Left lung (tissue), 10 donors: Measurements from ENCODE around the gene LIMCH1. TPM values are rescaled to one million over a fixed set of nuclear protein-coding genes. Genes with fewer than 3 reads are reported as not detected.

Experiments used
- ATAC-seq: fragments of 200-7000 bp; cut with Tn5 transposase; one replicate; pipeline ENCODE4 v1.9.1; 2020; ENCODE audit warnings: moderate library complexity
- DNase-seq, 4 donors: peaks; one replicate each; pipeline ENCODE4 v3.0.0-alpha.2; 2013 to 2020
- H3K27ac ChIP-seq, 2 donors: fragments of 200-600 bp; sonication (generic) in 1 of 2; one replicate each; pipeline versions ENCODE4 v1.5.0 to v1.8.0; 2020 to 2021
- H3K27me3 ChIP-seq, 2 donors: fragments of 200-600 bp; sonication (generic) in 1 of 2; one replicate each; pipeline versions ENCODE4 v1.5.0 to v1.8.0; 2020 to 2021
- H3K36me3 ChIP-seq, 2 donors: fragments of 200-600 bp; sonication (generic) in 1 of 2; one replicate each; pipeline versions ENCODE4 v1.5.0 to v1.8.0; 2020 to 2021
- H3K4me1 ChIP-seq, 2 donors: fragments of 200-600 bp; one replicate each; pipeline ENCODE4 v1.8.0; 2021
- H3K4me3 ChIP-seq, 2 donors: fragments of 200-600 bp; sonication (generic) in 1 of 2; one replicate each; pipeline versions ENCODE4 v1.5.0 to v1.8.0; 2020 to 2021; ENCODE audit warnings: mild to moderate bottlenecking in 1 of 2
- H3K9me3 ChIP-seq, 2 donors: fragments of 200-600 bp; sonication (generic) in 1 of 2; one replicate each; pipeline versions ENCODE4 v1.5.0 to v1.8.0; 2020 to 2021
- CTCF ChIP-seq, 2 donors: fragments of 200-600 bp; sonication (generic) in 1 of 2; IDR thresholded peaks; one replicate each; pipeline versions ENCODE4 v1.5.0 to v1.8.0; 2021; ENCODE audit warnings: antibody characterized with exemption in 2 of 2
- intact Hi-C, 2 donors: fragments of 100-400 bp; cut with DNase I; formaldehyde crosslinking; loops; one replicate each; pipeline versions ENCODE4 v1.11.2 to v1.14.2; 2022
- polyA plus RNA-seq, 6 donors: library from polyadenylated mRNA; unstranded; fragments of 120-200 nt; gene quantifications; one replicate each; pipeline ENCODE4 v1.2.1, GENCODE V29; 2013; ENCODE audit not compliant: insufficient read length in 6 of 6
- total RNA-seq, 2 donors: library from RNA; stranded (reverse); fragmentation: NEBNext Ultra II Directional; extraction: Animal tissue kit (Norgen Biotek cat#: 25700); gene quantifications; one replicate each; pipeline ENCODE4 v1.2.1, GENCODE V29; 2021
- donor health status: DM: no; HTN: yes; CAD: no.
- donor health status: DM: no; HTN: no; CAD: no.

LIMCH1 gene
- total and polyA plus RNA-seq, 8 donors, result 90.6 to 183 (median 113) TPM

- DNase-seq, result no peak
- H3K27me3 ChIP-seq, result no peaks in the 10 kb centered on the region
- no peak overlapping the region for H3K27ac ChIP-seq
- no peak for TF ChIP-seq CTCF (IDR thresholded peaks at IDR 0.05)
- no peaks in the 10 kb centered on the region for H3K36me3 ChIP-seq
- H3K4me3 ChIP-seq, result no peak overlapping the region
- no peaks in the 10 kb centered on the region for H3K9me3 ChIP-seq
- no peak for ATAC-seq
- peaks cover 3 to 4% of the 10 kb centered on the region in 2 donors for H3K4me1 ChIP-seq
- intact Hi-C loops, result no loop called here
These were observed 60.6 kb downstream of the LIMCH1 start for GRCh38 chr4:41598580-41598979.

GRCh38 chr4:41599192-41599786, 61.3 kb downstream of the LIMCH1 start:
- H3K9me3 ChIP-seq, result no peaks in the 10 kb centered on the region
- TF ChIP-seq CTCF (IDR thresholded peaks at IDR 0.05), result no peak
- H3K4me3 ChIP-seq, result no peak overlapping the region
- no peaks in the 10 kb centered on the region for H3K36me3 ChIP-seq
- H3K27ac ChIP-seq, result no peak overlapping the region
- no peak for ATAC-seq
- no peaks in the 10 kb centered on the region for H3K27me3 ChIP-seq
- peaks cover 3 to 4% of the 10 kb centered on the region in 2 donors for H3K4me1 ChIP-seq
- DNase-seq, result no peak
- intact Hi-C loops, result no loop called here

- Histone ChIP-seq H3K9me3 (no peaks in the 10 kb centered on the region), H3K27ac (no peak overlapping the region), H3K27me3 (no peaks in the 10 kb centered on the region), H3K4me1 (peaks cover 3 to 4% of the 10 kb centered on the region in 2 donors), H3K4me3 (no peak overlapping the region), H3K36me3 (no peaks in the 10 kb centered on the region)
- no peak for ATAC-seq
- no peak for DNase-seq
- intact Hi-C loops, result no loop called here
- no peak for TF ChIP-seq CTCF (IDR thresholded peaks at IDR 0.05)
These were observed 62.4 kb downstream of the LIMCH1 start for GRCh38 chr4:41600243-41600912.

GRCh38 chr4:41601025-41601424, 63.1 kb downstream of the LIMCH1 start:
- Histone ChIP-seq H3K9me3 (no peaks in the 10 kb centered on the region), H3K36me3 (no peaks in the 10 kb centered on the region), H3K4me3 (no peak overlapping the region), H3K4me1 (peaks cover 3 to 4% of the 10 kb centered on the region in 2 donors), H3K27me3 (no peaks in the 10 kb centered on the region), H3K27ac (no peak overlapping the region)
- intact Hi-C loops, result no loop called here
- ATAC-seq (no peak), DNase-seq (no peak)
- no peak for TF ChIP-seq CTCF (IDR thresholded peaks at IDR 0.05)

- no peak for TF ChIP-seq CTCF (IDR thresholded peaks at IDR 0.05)
- ATAC-seq, result no peak
- Histone ChIP-seq H3K9me3 (no peaks in the 10 kb centered on the region), H3K4me1 (peaks cover 3 to 4% of the 10 kb centered on the region in 2 donors), H3K36me3 (no peaks in the 10 kb centered on the region), H3K27me3 (no peaks in the 10 kb centered on the region), H3K4me3 (no peak overlapping the region), H3K27ac (no peak overlapping the region)
- intact Hi-C loops, result no loop called here
- no peak for DNase-seq
These were observed 64.2 kb downstream of the LIMCH1 start for GRCh38 chr4:41602113-41602512.
